ENCODE results near the gene CCDC201. TPM values are rescaled to one million over a fixed set of nuclear protein-coding genes. Genes with fewer than 3 reads are reported as not detected.

Gene CCDC201
- total RNA-seq, 2 experiments from 2014 or later: not detected

- Mint-ChIP-seq H3K4me3 (no peak overlapping the region), H3K4me1 (ENCODE audit: low read depth) (no peaks in the 10 kb centered on the region), H3K36me3 (ENCODE audit: low read depth) (no peaks in the 10 kb centered on the region), H3K27ac (no peak overlapping the region), H3K9me3 (peaks cover 2% of the 10 kb centered on the region), H3K27me3 (peaks cover 12% of the 10 kb centered on the region)
- CTCF ChIA-PET: interaction anchor here (1.3 kb wide), 1 partner anchor 8 kb away, joined by 5 read pairs; no protein-coding TSS in a partner anchor
- POLR2A ChIA-PET: no interaction called here
- no peak for TF ChIP-seq CTCF (IDR thresholded peaks at IDR 0.05)
- intact Hi-C loops (cut with micrococcal nuclease): no loop called here
- no peak for ATAC-seq
- no peak for DNase-seq
Measured at GRCh38 chr7:45909561-45909960, 36.7 kb upstream of the CCDC201 start.

DNA sequence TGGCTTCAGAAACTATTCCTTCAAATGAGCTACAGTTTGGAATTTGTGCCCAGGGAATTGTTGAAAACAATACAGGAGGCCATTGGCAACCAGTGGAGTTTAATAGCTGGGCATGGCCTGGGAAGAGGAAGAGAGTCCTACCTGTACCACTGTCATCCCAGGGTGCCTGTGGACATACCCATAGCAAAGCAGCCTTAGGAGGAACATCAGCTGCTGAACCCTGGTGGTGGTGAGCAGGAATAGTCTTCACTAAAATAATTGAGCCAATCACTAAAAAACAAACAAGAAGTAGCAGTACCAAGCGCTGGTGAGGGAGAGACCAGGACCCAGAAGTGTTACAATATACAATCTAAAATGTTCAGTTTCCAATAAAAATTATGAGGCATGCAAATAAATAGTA, 29.9 kb upstream of the CCDC201 start:
- H3K27me3 Mint-ChIP-seq: peaks cover 9% of the 10 kb centered on the region
- no peaks in the 10 kb centered on the region for H3K4me1 Mint-ChIP-seq (ENCODE audit: low read depth)
- H3K4me3 Mint-ChIP-seq: no peak overlapping the region
- ChIA-PET CTCF (interaction anchor here (1.3 kb wide), 1 partner anchor 15 kb away, joined by 3 read pairs; no protein-coding TSS in a partner anchor), POLR2A (no interaction called here)
- no peak for DNase-seq
- no peak for TF ChIP-seq CTCF (IDR thresholded peaks at IDR 0.05)
- no peaks in the 10 kb centered on the region for H3K36me3 Mint-ChIP-seq (ENCODE audit: low read depth)
- intact Hi-C loops (cut with micrococcal nuclease): no loop called here
- no peak overlapping the region for H3K27ac Mint-ChIP-seq
- no peak for ATAC-seq
- peaks cover 8% of the 10 kb centered on the region for H3K9me3 Mint-ChIP-seq

- H3K4me1 Mint-ChIP-seq (ENCODE audit: low read depth): no peaks in the 10 kb centered on the region
- H3K27me3 Mint-ChIP-seq: peaks cover 10% of the 10 kb centered on the region
- no peaks in the 10 kb centered on the region for H3K36me3 Mint-ChIP-seq (ENCODE audit: low read depth)
- ATAC-seq (no peak), DNase-seq (no peak)
- ChIA-PET CTCF (interaction anchor here (1.3 kb wide), 1 partner anchor 16 kb away, joined by 3 read pairs; no protein-coding TSS in a partner anchor), POLR2A (no interaction called here)
- H3K9me3 Mint-ChIP-seq: peaks cover 8% of the 10 kb centered on the region
- no peak for TF ChIP-seq CTCF (IDR thresholded peaks at IDR 0.05)
- no peak overlapping the region for H3K27ac Mint-ChIP-seq
- intact Hi-C loops (cut with micrococcal nuclease): no loop called here
- no peak overlapping the region for H3K4me3 Mint-ChIP-seq
Measured at GRCh38 chr7:45901566-45901965, 28.7 kb upstream of the CCDC201 start.

GRCh38 chr7:45898222-45898621, 25.3 kb upstream of the CCDC201 start:
- ATAC-seq: no peak
- CTCF ChIA-PET: interaction anchor here (2.2 kb wide), 1 partner anchor 20 kb away, joined by 6 read pairs; no protein-coding TSS in a partner anchor
- Mint-ChIP-seq H3K4me1 (ENCODE audit: low read depth) (no peaks in the 10 kb centered on the region), H3K9me3 (peaks cover 4% of the 10 kb centered on the region), H3K36me3 (ENCODE audit: low read depth) (no peaks in the 10 kb centered on the region), H3K27me3 (peaks cover 26% of the 10 kb centered on the region), H3K4me3 (no peak overlapping the region), H3K27ac (no peak overlapping the region)
- POLR2A ChIA-PET: no interaction called here
- no peak for TF ChIP-seq CTCF (IDR thresholded peaks at IDR 0.05)
- intact Hi-C loops (cut with micrococcal nuclease): no loop called here
- DNase-seq: no peak

- ATAC-seq: no peak
- no peak overlapping the region for H3K27ac Mint-ChIP-seq
- no peak for TF ChIP-seq CTCF (IDR thresholded peaks at IDR 0.05)
- peaks cover 30% of the 10 kb centered on the region for H3K27me3 Mint-ChIP-seq
- H3K9me3 Mint-ChIP-seq: no peaks in the 10 kb centered on the region
- H3K36me3 Mint-ChIP-seq (ENCODE audit: low read depth): no peaks in the 10 kb centered on the region
- ChIA-PET CTCF (no interaction called here), POLR2A (no interaction called here)
- DNase-seq: no peak
- no peak overlapping the region for H3K4me3 Mint-ChIP-seq
- intact Hi-C loops (cut with micrococcal nuclease): no loop called here
- no peaks in the 10 kb centered on the region for H3K4me1 Mint-ChIP-seq (ENCODE audit: low read depth)
Measured at GRCh38 chr7:45897042-45897690, 24.3 kb upstream of the CCDC201 start.

Data from activated CD8-positive, alpha-beta T cell treated with anti-CD3 and anti-CD28 coated beads for 36 hours (primary cell).